Tibial nerve (tissue), 4 donors: ENCODE data around the gene FRMD4B.

Experiments
- EP300 ChIP-seq, 2 donors: sonication (generic); formaldehyde crosslinking; IDR thresholded peaks; one replicate each; pipeline ENCODE4 v1.6.1; 2017; ENCODE audit warnings: antibody characterized with exemption in 2 of 2, mild to moderate bottlenecking in 1 of 2
- TF ChIP-seq, protein P1 (sequence below), 5 experiments: fragments of 200-600 bp in 3 of 5; fragments of 450-650 bp in 2 of 5; sonication (generic) in 3 of 5; IDR thresholded peaks; one replicate each; pipeline ENCODE4 v1.5.1; 2016 to 2019; ENCODE audit warnings: antibody characterized with exemption in 5 of 5, mild to moderate bottlenecking in 3 of 5, moderate library complexity in 2 of 5

GRCh38 chr3:69433969-69434325 is 48.1 kb upstream of the FRMD4B start:
- TF ChIP-seq, protein P1, sequence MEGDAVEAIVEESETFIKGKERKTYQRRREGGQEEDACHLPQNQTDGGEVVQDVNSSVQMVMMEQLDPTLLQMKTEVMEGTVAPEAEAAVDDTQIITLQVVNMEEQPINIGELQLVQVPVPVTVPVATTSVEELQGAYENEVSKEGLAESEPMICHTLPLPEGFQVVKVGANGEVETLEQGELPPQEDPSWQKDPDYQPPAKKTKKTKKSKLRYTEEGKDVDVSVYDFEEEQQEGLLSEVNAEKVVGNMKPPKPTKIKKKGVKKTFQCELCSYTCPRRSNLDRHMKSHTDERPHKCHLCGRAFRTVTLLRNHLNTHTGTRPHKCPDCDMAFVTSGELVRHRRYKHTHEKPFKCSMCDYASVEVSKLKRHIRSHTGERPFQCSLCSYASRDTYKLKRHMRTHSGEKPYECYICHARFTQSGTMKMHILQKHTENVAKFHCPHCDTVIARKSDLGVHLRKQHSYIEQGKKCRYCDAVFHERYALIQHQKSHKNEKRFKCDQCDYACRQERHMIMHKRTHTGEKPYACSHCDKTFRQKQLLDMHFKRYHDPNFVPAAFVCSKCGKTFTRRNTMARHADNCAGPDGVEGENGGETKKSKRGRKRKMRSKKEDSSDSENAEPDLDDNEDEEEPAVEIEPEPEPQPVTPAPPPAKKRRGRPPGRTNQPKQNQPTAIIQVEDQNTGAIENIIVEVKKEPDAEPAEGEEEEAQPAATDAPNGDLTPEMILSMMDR (IDR thresholded peaks at IDR 0.05) = no peak
- TF ChIP-seq EP300 (IDR thresholded peaks at IDR 0.05) = no peak
